GM12891 (cell line): ENCODE measurements around the gene FUOM.

ENCODE experiments used
- POLR2A ChIP-seq: IDR thresholded peaks from 2 replicates; pipeline ENCODE4 v1.6.1; 2011; ENCODE audit warnings: low read depth, low read length, control low read depth
- POLR2AphosphoS5 ChIP-seq: IDR thresholded peaks from 2 replicates; pipeline ENCODE4 v1.6.1; 2011; ENCODE audit warnings: low read depth, low read length, control low read depth

- TF ChIP-seq POLR2AphosphoS5 (no peak), POLR2A (no peak)
These were observed 48.2 kb upstream of the FUOM start for GRCh38 chr10:133405844-133406527.
